Measurements from ENCODE around the gene XCL1.
A peak's percentile ranks its signal among the peaks of the same experiment; 100 is the strongest.
"Not testable (repeated sequence)": the region's sequence is repeated elsewhere in the genome, so short reads cannot be mapped to it uniquely, and the experiment has no call there.

XCL1 gene

GRCh38 chr1:168572633-168573032 is 3.8 kb upstream of the XCL1 start:
- FAIRE-seq (no peak), DNase-seq (ENCODE audit: insufficient read length) (no peak)
- no peak for TF ChIP-seq POLR2A (IDR thresholded peaks at IDR 0.05; ENCODE audit: low read depth, low read length)

DNA sequence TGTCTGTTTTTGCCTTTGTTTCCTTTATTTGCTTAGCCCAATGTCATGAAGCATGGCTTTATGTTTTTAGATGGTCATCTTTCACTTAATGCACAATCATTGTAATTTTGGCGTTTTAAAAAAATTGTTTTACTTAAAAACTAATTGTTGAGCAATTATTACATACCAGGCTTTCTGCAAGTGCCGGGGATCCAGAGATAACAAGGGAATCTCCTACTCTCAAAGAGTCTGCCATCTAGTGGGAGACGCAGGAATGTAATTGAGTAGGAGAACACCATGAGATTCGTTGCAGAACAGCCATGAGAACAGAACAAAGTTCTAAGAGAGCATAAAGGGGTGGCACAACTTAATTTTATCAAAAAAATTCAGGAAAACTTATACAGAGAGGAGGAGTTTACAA is 2.2 kb upstream of the XCL1 start:
- DNase-seq (ENCODE audit: insufficient read length), result not testable (repeated sequence)
- peak; percentile 56 for FAIRE-seq

DNA sequence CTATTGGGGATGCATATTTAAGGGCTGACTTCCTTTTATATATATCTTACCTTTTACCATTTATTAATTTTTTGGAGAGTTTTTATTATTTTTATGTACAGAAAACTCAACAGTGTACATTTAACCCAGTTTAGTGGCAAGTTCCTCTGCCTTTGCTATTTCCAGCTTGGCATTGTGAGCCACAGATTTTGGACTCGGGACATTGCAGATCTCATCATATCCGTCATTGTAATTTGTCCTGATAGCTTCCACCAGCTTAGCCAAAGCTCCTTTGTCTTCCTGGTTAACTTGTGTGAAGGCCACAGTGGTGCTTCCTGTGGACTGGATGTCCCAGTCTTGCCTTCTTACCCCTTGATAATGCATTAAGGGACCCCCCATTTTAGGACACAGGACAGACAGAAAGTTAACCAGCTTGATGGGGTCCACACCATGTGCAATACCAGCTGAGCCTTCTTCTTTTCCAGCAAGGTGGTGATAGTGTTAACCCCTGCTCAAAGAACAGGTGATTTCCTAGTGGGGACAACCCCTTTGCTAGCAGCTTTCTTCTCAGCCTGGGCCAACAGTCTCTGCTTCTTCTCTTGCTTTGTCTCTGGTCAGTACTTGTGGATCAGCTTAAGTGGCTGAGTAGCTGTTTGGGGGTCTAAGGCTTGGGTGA is 2.3 kb downstream of the XCL1 start:
- peak; percentile 66 for FAIRE-seq
- DNase-seq (ENCODE audit: insufficient read length), result not testable (repeated sequence)

GRCh38 chr1:168580290-168580689 is 3.9 kb downstream of the XCL1 start:
- FAIRE-seq, result peak; percentile 46
- not testable (repeated sequence) for DNase-seq (ENCODE audit: insufficient read length)

GRCh38 chr1:168580991-168581390 is 4.6 kb downstream of the XCL1 start:
- not testable (repeated sequence) for DNase-seq (ENCODE audit: insufficient read length); FAIRE-seq

GRCh38 chr1:168581817-168582572 is 5.6 kb downstream of the XCL1 start:
- FAIRE-seq (no peak), DNase-seq (ENCODE audit: insufficient read length) (no peak)
- TF ChIP-seq TAF1 (IDR thresholded peaks at IDR 0.05; ENCODE audit: borderline replicate concordance, low read depth, low read length), result no peak

DNA sequence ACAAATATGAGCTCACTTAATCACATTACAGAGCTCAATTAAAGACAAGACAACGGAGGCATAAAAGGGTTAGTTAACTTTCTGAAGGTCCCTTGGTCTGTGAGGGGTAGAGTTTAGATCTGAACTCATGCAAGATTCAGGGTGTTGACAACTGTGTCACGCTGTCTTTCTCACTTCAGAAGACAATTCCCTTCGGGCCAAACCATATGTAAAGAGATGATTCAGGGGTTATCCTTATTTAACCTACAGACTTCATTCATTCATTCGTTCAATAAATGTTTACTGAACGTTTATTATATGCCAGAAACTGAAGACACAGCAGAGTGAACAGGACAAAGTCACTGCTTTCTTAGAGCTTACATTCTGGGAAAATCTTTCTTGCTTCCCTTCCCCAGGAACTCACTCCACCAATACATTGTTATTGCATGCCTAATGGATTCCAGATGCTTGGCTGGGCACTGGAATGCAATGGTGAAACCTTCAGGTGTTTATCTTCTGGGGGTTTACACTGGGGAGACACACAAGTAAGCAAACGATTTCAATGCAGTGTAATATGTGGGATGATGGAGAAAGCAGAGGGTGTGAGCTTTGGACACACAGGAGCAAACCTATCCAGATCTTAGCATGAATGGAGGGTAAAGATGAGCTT is 6.4 kb downstream of the XCL1 start:
- no peak for FAIRE-seq
- TF ChIP-seq TAF1 (IDR thresholded peaks at IDR 0.05; ENCODE audit: borderline replicate concordance, low read depth, low read length), result no peak
- DNase-seq (ENCODE audit: insufficient read length), result no peak

DNA sequence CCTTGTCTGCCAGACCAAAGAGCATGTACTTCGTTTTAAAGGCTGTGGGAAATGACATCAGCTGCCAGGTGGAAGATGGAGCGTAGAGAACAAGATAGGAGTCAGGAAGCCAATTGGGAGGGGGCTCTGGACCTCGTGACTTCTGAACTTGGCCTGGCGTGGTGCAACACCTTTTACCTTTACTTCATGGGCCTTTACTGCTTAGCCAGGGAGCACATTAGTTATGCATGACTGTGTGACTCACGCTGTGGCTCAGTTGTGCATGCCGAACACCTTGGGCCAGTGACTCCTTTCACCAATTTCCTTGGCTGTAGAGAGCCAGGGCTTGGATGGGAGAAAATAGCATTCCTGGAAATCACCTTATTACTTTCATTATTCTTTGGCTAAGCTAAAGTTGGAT is 7.2 kb downstream of the XCL1 start:
- no peak for FAIRE-seq
- TF ChIP-seq POLR2A (IDR thresholded peaks at IDR 0.05; ENCODE audit: low read depth, low read length), result no peak
- TF ChIP-seq POLR2AphosphoS5 (IDR thresholded peaks at IDR 0.05; ENCODE audit: low read depth, low read length), result no peak
- no peak for TF ChIP-seq TAF1 (IDR thresholded peaks at IDR 0.05; ENCODE audit: borderline replicate concordance, low read depth, low read length)
- no peak for DNase-seq (ENCODE audit: insufficient read length)

DNA sequence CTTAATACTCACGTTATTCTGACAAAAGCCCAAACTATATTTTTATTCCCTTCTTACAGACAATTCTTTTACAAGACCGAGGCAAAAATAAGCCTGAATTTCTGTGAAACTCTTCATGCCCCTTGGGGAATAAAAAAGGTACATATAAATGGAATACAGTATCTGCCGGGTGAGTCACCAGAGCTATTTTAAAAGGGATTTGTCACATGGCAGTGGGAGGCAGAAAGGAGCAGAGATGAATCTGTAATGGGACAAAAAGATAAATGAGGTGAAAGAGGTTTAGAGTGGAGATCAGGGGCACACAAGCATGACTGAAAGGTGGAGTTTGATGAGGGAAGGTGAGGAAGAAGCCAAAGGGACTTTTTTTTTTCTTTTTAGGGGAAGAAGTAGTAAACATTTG is 8.8 kb downstream of the XCL1 start:
- DNase-seq (ENCODE audit: insufficient read length) (no peak), FAIRE-seq (no peak)

DNA sequence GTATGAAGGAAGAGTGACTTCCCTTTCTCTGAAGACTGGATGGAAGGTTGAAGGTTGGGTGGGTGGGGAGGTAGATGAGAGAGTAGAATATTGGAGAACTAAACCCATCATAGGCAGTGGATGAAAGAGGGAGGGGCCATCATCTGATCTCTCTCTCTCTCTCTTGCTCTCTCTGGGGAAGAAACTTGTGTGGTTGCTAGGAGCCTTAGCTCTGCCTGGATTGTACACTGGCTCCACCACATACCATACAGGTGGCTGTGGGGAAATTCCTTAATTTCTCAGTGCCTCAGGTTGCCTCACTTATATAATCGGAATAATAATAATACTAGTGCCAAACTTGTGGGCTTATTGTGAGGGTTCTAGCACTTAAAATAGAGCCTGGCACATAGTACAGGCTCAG is 9.5 kb downstream of the XCL1 start:
- DNase-seq (ENCODE audit: insufficient read length) (no peak), FAIRE-seq (no peak)
- TF ChIP-seq TAF1 (IDR thresholded peaks at IDR 0.05; ENCODE audit: borderline replicate concordance, low read depth, low read length) (no peak), POLR2A (IDR thresholded peaks at IDR 0.05; ENCODE audit: low read depth, low read length) (no peak), POLR2AphosphoS5 (IDR thresholded peaks at IDR 0.05; ENCODE audit: low read depth, low read length) (no peak)

More for the DNA sequence above, 8.8 kb downstream of the XCL1 start:
- no peak for TF ChIP-seq POLR2A (IDR thresholded peaks at IDR 0.05; ENCODE audit: low read depth, low read length)
- no peak for TF ChIP-seq TAF1 (IDR thresholded peaks at IDR 0.05; ENCODE audit: borderline replicate concordance, low read depth, low read length)
- no peak for TF ChIP-seq POLR2AphosphoS5 (IDR thresholded peaks at IDR 0.05; ENCODE audit: low read depth, low read length)

- no peak for FAIRE-seq
- TF ChIP-seq TAF1 (IDR thresholded peaks at IDR 0.05; ENCODE audit: borderline replicate concordance, low read depth, low read length) (no peak), POLR2AphosphoS5 (IDR thresholded peaks at IDR 0.05; ENCODE audit: low read depth, low read length) (no peak), POLR2A (IDR thresholded peaks at IDR 0.05; ENCODE audit: low read depth, low read length) (no peak)
- no peak for DNase-seq (ENCODE audit: insufficient read length)
Observed at GRCh38 chr1:168589167-168589566, 12.8 kb downstream of the XCL1 start.

GRCh38 chr1:168591066-168591465 is 14.7 kb downstream of the XCL1 start:
- no peak for TF ChIP-seq TAF1 (IDR thresholded peaks at IDR 0.05; ENCODE audit: borderline replicate concordance, low read depth, low read length)
- TF ChIP-seq POLR2A (IDR thresholded peaks at IDR 0.05; ENCODE audit: low read depth, low read length), result no peak
- TF ChIP-seq POLR2AphosphoS5 (IDR thresholded peaks at IDR 0.05; ENCODE audit: low read depth, low read length), result no peak
- DNase-seq (ENCODE audit: insufficient read length) (no peak), FAIRE-seq (no peak)

DNA sequence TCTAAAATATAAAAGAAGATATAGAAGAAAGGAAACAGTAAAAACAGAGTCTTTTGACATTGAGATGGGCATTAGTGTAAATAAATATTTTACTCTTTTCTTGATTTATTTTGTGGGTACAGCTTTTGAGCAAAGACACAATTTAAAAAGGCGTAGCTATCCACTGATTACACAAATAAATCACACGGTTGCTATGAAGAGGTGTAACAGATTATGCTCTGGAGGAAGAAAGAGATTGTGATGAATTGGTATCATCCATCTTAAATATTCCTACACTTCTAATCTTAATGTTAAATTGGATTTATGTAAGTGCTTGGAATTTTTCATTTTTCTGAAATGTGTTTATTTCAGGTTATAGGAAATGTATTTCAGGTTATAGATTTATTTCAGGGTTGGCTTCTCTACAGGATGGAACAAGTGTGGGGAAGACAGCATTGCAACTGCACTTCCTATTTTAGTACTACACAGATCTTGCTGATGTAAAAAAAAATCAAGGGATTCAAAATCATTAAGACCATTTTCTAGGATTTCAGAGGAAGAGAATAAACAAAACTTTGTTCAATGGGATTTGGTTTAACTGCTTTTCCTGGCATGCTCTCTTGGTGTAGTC is 15.3 kb downstream of the XCL1 start:
- no peak for DNase-seq (ENCODE audit: insufficient read length)
- TF ChIP-seq TAF1 (IDR thresholded peaks at IDR 0.05; ENCODE audit: borderline replicate concordance, low read depth, low read length) (no peak), POLR2AphosphoS5 (IDR thresholded peaks at IDR 0.05; ENCODE audit: low read depth, low read length) (no peak), POLR2A (IDR thresholded peaks at IDR 0.05; ENCODE audit: low read depth, low read length) (no peak)
- no peak for FAIRE-seq

DNA sequence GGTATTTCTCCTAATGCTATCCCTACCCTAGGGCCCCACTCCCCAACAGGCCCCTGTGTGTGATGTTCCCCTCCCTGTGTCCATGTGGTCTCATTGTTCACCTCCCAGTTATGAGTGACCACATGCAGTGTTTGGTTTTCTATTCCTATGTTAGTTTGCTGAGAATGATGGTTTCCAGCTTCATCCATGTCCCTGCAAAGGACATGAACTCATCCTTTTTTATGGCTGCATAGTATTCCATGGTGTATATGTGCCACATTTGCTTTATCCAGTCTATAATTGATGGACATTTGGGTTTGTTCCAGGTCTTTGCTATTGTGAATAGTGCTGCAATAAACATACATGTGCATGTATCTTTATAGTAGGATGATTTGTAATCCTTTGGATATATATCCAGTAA is 19.0 kb downstream of the XCL1 start:
- FAIRE-seq; DNase-seq (ENCODE audit: insufficient read length): not testable (repeated sequence)
